ENCODE measurements around the gene KLHDC4. TPM values are rescaled to one million over a fixed set of nuclear protein-coding genes. Genes with fewer than 3 reads are reported as not detected.
"Not testable (repeated sequence)": the region's sequence is repeated elsewhere in the genome, so short reads cannot be mapped to it uniquely, and the experiment has no call there.

Gene KLHDC4
- total and polyA plus RNA-seq, 2 experiments from 2014 or later = 12.8 to 15.6 TPM

DNA sequence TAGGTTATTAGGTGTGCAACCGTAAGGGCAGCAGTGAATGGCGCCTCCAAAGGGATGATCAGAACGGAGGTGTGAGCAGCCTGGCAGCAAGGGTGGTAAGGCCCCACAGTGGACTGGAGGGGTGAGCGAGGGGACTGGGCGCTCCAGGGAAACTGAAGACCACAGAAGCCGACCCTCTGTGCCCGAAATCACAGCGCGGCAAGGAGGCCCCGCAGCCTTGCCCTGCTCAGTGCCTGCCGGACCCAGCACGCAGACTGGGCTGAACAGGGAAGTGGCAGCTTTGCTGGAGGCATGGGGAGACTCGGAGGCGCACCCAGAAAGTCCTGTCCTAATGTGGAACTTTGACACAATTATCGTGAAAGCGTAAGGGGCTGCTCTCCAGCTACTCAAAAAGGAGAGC is 38.4 kb downstream of the KLHDC4 start:
- TF ChIP-seq, protein P1, sequence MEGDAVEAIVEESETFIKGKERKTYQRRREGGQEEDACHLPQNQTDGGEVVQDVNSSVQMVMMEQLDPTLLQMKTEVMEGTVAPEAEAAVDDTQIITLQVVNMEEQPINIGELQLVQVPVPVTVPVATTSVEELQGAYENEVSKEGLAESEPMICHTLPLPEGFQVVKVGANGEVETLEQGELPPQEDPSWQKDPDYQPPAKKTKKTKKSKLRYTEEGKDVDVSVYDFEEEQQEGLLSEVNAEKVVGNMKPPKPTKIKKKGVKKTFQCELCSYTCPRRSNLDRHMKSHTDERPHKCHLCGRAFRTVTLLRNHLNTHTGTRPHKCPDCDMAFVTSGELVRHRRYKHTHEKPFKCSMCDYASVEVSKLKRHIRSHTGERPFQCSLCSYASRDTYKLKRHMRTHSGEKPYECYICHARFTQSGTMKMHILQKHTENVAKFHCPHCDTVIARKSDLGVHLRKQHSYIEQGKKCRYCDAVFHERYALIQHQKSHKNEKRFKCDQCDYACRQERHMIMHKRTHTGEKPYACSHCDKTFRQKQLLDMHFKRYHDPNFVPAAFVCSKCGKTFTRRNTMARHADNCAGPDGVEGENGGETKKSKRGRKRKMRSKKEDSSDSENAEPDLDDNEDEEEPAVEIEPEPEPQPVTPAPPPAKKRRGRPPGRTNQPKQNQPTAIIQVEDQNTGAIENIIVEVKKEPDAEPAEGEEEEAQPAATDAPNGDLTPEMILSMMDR (IDR thresholded peaks at IDR 0.05; ENCODE audit: poor library complexity) = no peak
- TF ChIP-seq EZH2phosphoT487 (IDR thresholded peaks at IDR 0.05; ENCODE audit: low read depth, severe bottlenecking, unreplicated experiment) = no peak
- TF ChIP-seq EZH2 (IDR thresholded peaks at IDR 0.05; ENCODE audit: borderline replicate concordance) = no peak
- no peaks in the 10 kb centered on the region for H4K20me1 ChIP-seq (ENCODE audit: insufficient read depth, poor library complexity, severe bottlenecking)
- no peak overlapping the region for H2AFZ ChIP-seq
- 97% methylated on average over 16 of the region's 16 CpGs for WGBS (ENCODE audit: low lambda C conversion rate, missing lambda C conversion rate)
- no peaks in the 10 kb centered on the region for H3K79me2 ChIP-seq
- no peak overlapping the region for H3K4me2 ChIP-seq
- H3K9me2 ChIP-seq (replicated peaks; ENCODE audit: insufficient read depth) = no peaks in the 10 kb centered on the region
- no peaks in the 10 kb centered on the region for H3K9me3 ChIP-seq (ENCODE audit: low read depth)
- no peak overlapping the region for H3K27ac ChIP-seq
- no peak overlapping the region for H3K4me3 ChIP-seq
- no peak for DNase-seq (ENCODE audit: low spot score)
- H3K4me1 ChIP-seq (ENCODE audit: insufficient read depth) = no peaks in the 10 kb centered on the region
- no peaks in the 10 kb centered on the region for H3K27me3 ChIP-seq
- no peaks in the 10 kb centered on the region for H3K36me3 ChIP-seq (replicated peaks; ENCODE audit: insufficient read depth, low read depth)

DNA sequence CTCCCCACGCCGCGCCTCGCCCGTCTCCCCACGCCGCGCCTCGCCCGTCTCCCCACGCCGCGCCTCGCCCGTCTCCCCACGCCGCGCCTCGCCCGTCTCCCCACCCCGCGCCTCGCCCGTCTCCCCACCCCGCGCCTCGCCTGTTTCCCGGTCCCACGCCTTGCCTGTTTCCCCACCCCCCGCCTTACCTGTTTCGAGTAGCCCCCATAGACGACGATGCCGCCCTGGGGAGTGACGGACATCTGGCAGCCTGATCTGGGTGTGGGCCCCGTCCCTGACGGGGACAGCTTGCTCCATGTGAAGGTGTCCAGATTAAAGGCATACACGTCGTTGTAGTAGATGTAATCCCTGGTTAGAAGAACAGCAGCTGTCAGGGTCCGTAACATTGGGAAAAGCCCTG is 39.2 kb downstream of the KLHDC4 start:
- not testable (repeated sequence) for H3K36me3 ChIP-seq (replicated peaks; ENCODE audit: insufficient read depth, low read depth); H3K9me2 ChIP-seq (replicated peaks; ENCODE audit: insufficient read depth); H3K4me2 ChIP-seq; H3K9me3 ChIP-seq (ENCODE audit: low read depth); H3K79me2 ChIP-seq; H4K20me1 ChIP-seq (ENCODE audit: insufficient read depth, poor library complexity, severe bottlenecking); H3K4me3 ChIP-seq; DNase-seq (ENCODE audit: low spot score); H3K4me1 ChIP-seq (ENCODE audit: insufficient read depth); H3K27ac ChIP-seq; H2AFZ ChIP-seq; H3K27me3 ChIP-seq
- WGBS (ENCODE audit: low lambda C conversion rate, missing lambda C conversion rate) = 95% methylated on average over 9 of the region's 40 CpGs

DNA sequence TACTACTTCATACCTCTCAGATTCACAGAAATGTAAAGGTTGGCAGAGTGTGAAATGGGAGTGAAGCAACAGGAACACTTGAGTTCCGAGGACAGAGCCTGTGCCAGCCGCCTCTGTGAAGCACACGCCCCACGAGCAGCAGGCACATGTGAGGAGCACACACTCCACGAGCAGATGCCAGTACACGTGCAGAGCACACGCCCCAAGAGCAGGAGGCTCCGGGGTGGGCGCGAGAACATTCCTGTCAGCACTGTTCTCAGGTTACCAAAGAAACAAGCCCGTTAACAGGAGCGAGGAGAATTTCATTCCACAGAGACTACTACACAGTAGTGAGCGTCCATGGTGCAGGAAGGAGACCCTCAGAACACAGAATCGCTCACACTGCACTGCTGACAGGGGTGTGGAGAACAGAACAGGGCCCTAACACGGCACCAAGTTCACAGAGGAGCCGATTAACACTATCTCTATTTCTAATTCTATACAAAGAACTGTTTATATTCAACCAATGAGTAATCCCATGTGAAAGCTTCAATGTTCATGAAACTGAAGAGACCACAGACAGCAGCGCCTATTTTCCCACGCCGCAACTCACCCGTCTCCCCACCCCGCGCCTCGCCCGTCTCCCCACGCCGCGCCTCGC is 40.1 kb downstream of the KLHDC4 start:
- Histone ChIP-seq H3K79me2 (no peaks in the 10 kb centered on the region), H3K4me1 (ENCODE audit: insufficient read depth) (no peaks in the 10 kb centered on the region), H3K4me3 (no peak overlapping the region), H4K20me1 (ENCODE audit: insufficient read depth, poor library complexity, severe bottlenecking) (peaks cover 2% of the 10 kb centered on the region), H3K9me3 (ENCODE audit: low read depth) (no peaks in the 10 kb centered on the region), H3K9me2 (replicated peaks; ENCODE audit: insufficient read depth) (no peaks in the 10 kb centered on the region), H3K4me2 (no peak overlapping the region), H3K27ac (no peak overlapping the region), H3K36me3 (replicated peaks; ENCODE audit: insufficient read depth, low read depth) (no peaks in the 10 kb centered on the region), H3K27me3 (no peaks in the 10 kb centered on the region), H2AFZ (no peak overlapping the region)
- WGBS (ENCODE audit: low lambda C conversion rate, missing lambda C conversion rate) = 71% methylated on average over 25 of the region's 28 CpGs
- TF ChIP-seq EZH2 (IDR thresholded peaks at IDR 0.05; ENCODE audit: borderline replicate concordance) = no peak
- TF ChIP-seq EZH2phosphoT487 (IDR thresholded peaks at IDR 0.05; ENCODE audit: low read depth, severe bottlenecking, unreplicated experiment) = no peak
- TF ChIP-seq, protein P1 (IDR thresholded peaks at IDR 0.05; ENCODE audit: poor library complexity) = no peak
- DNase-seq (ENCODE audit: low spot score) = no peak

DNA sequence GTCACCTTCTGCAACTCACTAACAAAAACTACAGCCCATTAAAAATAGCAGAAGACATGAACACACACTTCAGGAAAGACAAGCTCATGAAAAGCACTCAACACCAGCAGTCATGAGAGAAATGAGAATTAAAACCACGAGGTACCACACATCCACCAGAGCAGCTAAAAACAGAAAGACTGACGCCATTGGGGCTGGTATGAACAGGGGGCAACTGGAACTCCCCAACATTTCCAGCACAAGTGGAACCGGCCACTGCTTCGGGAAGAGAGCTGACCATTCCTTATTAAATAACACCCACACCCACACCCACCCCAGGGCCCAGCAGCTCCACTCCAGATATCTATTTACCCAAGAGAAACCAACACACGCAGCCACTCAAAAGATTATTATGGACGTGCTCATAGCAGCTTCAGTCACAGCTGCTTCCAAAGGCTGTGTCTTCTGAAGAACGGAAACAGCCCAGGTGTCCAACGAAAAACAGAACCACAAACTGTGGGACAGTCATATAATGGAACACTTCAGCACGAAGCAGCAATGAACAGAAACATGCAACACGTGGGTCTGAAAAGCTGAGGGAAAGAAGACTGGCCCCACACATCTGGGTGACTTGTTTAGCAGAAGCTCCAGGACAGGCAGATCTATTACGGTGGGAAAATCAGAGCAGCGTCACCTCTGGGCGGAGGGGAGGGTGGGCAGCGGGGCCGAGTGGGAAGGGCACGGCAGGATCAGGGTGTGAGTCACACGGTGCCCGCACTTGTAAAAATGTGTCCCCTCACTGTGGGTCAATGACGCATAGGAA is 41.1 kb downstream of the KLHDC4 start:
- WGBS (ENCODE audit: low lambda C conversion rate, missing lambda C conversion rate) = 92% methylated on average over 13 of the region's 19 CpGs
- DNase-seq (ENCODE audit: low spot score) = no peak
- no peaks in the 10 kb centered on the region for H3K9me3 ChIP-seq (ENCODE audit: low read depth)
- peaks cover 2% of the 10 kb centered on the region for H4K20me1 ChIP-seq (ENCODE audit: insufficient read depth, poor library complexity, severe bottlenecking)
- TF ChIP-seq EZH2phosphoT487 (IDR thresholded peaks at IDR 0.05; ENCODE audit: low read depth, severe bottlenecking, unreplicated experiment) (no peak), EZH2 (IDR thresholded peaks at IDR 0.05; ENCODE audit: borderline replicate concordance) (no peak)
- TF ChIP-seq, protein P1 (IDR thresholded peaks at IDR 0.05; ENCODE audit: poor library complexity) = no peak
- no peaks in the 10 kb centered on the region for H3K4me1 ChIP-seq (ENCODE audit: insufficient read depth)
- H3K4me3 ChIP-seq = no peak overlapping the region
- no peak overlapping the region for H3K27ac ChIP-seq
- no peaks in the 10 kb centered on the region for H3K79me2 ChIP-seq
- H3K36me3 ChIP-seq (replicated peaks; ENCODE audit: insufficient read depth, low read depth) = no peaks in the 10 kb centered on the region
- no peaks in the 10 kb centered on the region for H3K27me3 ChIP-seq
- H3K4me2 ChIP-seq = no peak overlapping the region
- H2AFZ ChIP-seq = no peak overlapping the region
- H3K9me2 ChIP-seq (replicated peaks; ENCODE audit: insufficient read depth) = no peaks in the 10 kb centered on the region

Measured in hepatocyte (in vitro differentiated cells).